ENCODE data around the gene KIFAP3.

DNA sequence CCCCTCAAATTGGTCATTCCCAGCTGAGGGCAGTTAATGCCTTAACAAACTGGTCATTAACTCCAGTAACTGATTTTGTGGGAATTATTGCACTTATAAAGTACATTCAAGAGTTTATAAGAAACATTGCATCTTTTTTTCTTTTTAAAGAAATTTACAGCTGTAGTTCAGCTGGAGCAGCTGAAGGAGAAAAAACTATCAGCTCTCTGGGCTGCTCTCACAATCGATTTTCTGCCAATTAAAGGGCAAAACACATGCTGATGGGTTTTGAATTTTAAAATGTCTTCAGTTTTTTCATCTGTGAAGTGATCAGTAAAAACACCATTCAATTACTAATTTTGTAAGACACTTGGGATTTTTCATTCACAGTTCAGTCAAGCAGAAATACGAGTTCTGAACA is 74.7 kb downstream of the KIFAP3 start:
- TF ChIP-seq EP300 (IDR thresholded peaks at IDR 0.05) = no peak
- TF ChIP-seq, protein P1, sequence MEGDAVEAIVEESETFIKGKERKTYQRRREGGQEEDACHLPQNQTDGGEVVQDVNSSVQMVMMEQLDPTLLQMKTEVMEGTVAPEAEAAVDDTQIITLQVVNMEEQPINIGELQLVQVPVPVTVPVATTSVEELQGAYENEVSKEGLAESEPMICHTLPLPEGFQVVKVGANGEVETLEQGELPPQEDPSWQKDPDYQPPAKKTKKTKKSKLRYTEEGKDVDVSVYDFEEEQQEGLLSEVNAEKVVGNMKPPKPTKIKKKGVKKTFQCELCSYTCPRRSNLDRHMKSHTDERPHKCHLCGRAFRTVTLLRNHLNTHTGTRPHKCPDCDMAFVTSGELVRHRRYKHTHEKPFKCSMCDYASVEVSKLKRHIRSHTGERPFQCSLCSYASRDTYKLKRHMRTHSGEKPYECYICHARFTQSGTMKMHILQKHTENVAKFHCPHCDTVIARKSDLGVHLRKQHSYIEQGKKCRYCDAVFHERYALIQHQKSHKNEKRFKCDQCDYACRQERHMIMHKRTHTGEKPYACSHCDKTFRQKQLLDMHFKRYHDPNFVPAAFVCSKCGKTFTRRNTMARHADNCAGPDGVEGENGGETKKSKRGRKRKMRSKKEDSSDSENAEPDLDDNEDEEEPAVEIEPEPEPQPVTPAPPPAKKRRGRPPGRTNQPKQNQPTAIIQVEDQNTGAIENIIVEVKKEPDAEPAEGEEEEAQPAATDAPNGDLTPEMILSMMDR (IDR thresholded peaks at IDR 0.05) = no peak
- no peak for TF ChIP-seq POLR2AphosphoS5 (IDR thresholded peaks at IDR 0.05)
